Ishikawa (cell line): ENCODE results near the gene RIPK4.

Source experiments
- CEBPB ChIP-seq: IDR thresholded peaks from 2 replicates; pipeline ENCODE4 v1.6.1; 2012
- CREB1 ChIP-seq: IDR thresholded peaks from 2 replicates; pipeline ENCODE4 v1.6.1; 2012; ENCODE audit warnings: low read depth
- EGR1 ChIP-seq: IDR thresholded peaks from 2 replicates; pipeline ENCODE4 v1.6.1; 2012
- EP300 ChIP-seq: IDR thresholded peaks from 2 replicates; pipeline ENCODE4 v1.6.1; 2012; ENCODE audit warnings: borderline replicate concordance
- FOXM1 ChIP-seq: IDR thresholded peaks from 2 replicates; pipeline ENCODE4 v1.6.1; 2012; ENCODE audit warnings: low read depth, borderline replicate concordance
- MAX ChIP-seq: IDR thresholded peaks from 2 replicates; pipeline ENCODE4 v1.6.1; 2012
- NFIC ChIP-seq: IDR thresholded peaks from 2 replicates; pipeline ENCODE4 v1.6.1; 2012
- RAD21 ChIP-seq: IDR thresholded peaks from 2 replicates; pipeline ENCODE4 v1.6.1; 2012; ENCODE audit warnings: low read depth
- REST ChIP-seq: IDR thresholded peaks from 2 replicates; pipeline ENCODE4 v1.6.1; 2012; ENCODE audit warnings: low read depth, mild to moderate bottlenecking
- TAF1 ChIP-seq: IDR thresholded peaks from 2 replicates; pipeline ENCODE4 v1.6.1; 2012; ENCODE audit warnings: low read depth, mild to moderate bottlenecking
- TCF12 ChIP-seq: IDR thresholded peaks from 2 replicates; pipeline ENCODE4 v1.6.1; 2012; ENCODE audit warnings: low read depth
- TEAD4 ChIP-seq: IDR thresholded peaks from 2 replicates; pipeline ENCODE4 v1.6.1; 2012
- USF1 ChIP-seq: IDR thresholded peaks from 2 replicates; pipeline ENCODE4 v1.6.1; 2012
- YY1 ChIP-seq: IDR thresholded peaks from 2 replicates; pipeline ENCODE4 v1.6.1; 2012; ENCODE audit warnings: low read depth
- ZBTB7A ChIP-seq: IDR thresholded peaks from 2 replicates; pipeline ENCODE4 v1.6.1; 2012; ENCODE audit warnings: low read depth

RIPK4 gene

GRCh38 chr21:41792711-41793110, 25.9 kb upstream of the RIPK4 start:
- TF ChIP-seq MAX (no peak), EP300 (no peak), RAD21 (no peak), ZBTB7A (no peak), EGR1 (no peak), TAF1 (no peak), REST (no peak), FOXM1 (no peak), YY1 (no peak), CREB1 (no peak), USF1 (no peak), TCF12 (no peak), TEAD4 (no peak), NFIC (no peak), CEBPB (no peak)

GRCh38 chr21:41786509-41786987, 19.7 kb upstream of the RIPK4 start:
- peak; percentile 29; the same call in 1 of the 2 replicates for TF ChIP-seq FOXM1
- no peak for TF ChIP-seq ZBTB7A
- peak; percentile 25; the same call in 1 of the 2 replicates for TF ChIP-seq TEAD4
- TF ChIP-seq TAF1, result no peak
- TF ChIP-seq RAD21, result no peak; the same call in 1 of the 2 replicates
- TF ChIP-seq USF1, result no peak
- no peak for TF ChIP-seq YY1
- TF ChIP-seq EP300, result peak; percentile 27; the same call in 1 of the 2 replicates
- TF ChIP-seq TCF12, result peak; percentile 71
- 0 out of 2 replicates have a peak, but pooled peaks have one; percentile 16 for TF ChIP-seq CEBPB
- no peak for TF ChIP-seq REST
- TF ChIP-seq CREB1, result no peak
- peak; percentile 35; the same call in 1 of the 2 replicates for TF ChIP-seq NFIC
- TF ChIP-seq MAX, result no peak
- TF ChIP-seq EGR1, result no peak

GRCh38 chr21:41784456-41785102, 17.7 kb upstream of the RIPK4 start:
- TF ChIP-seq TEAD4, result no peak
- TF ChIP-seq CEBPB, result no peak
- TF ChIP-seq REST, result no peak
- no peak for TF ChIP-seq TCF12
- TF ChIP-seq FOXM1, result no peak
- TF ChIP-seq YY1, result no peak
- TF ChIP-seq EGR1, result no peak
- no peak for TF ChIP-seq ZBTB7A
- no peak for TF ChIP-seq USF1
- no peak for TF ChIP-seq NFIC
- TF ChIP-seq RAD21, result no peak
